HG02798 (cell line): ENCODE measurements around the gene C21orf58.

Source experiments
- ATAC-seq: cut with Tn5 transposase; IDR thresholded peaks from one replicate; pipeline ENCODE4 v1.9.1; 2021; ENCODE audit warnings: mild to moderate bottlenecking; ENCODE audit not compliant: unreplicated experiment, poor library complexity

Gene C21orf58

DNA sequence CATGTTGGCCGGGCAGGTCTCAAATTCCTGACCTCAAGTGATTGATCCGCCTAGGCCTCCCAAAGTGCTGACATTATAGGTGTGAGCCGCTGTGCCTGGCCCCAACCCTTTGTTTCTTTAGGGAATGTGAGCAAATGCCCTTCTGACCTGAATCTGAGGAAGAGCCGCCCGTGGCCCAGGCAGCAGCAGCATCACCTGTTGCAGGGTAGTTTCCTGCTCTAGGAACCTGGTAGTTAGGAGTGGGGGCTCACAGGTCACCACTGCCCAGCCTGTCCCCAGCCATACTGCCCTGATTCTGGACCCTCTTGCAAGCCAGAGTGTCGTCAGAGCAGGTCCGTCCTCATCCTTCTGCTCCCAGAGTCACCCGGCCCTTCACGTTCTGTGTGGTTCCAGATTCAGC, 24.5 kb downstream of the C21orf58 start:
- ATAC-seq, result no peak

GRCh38 chr21:46297338-46298271, 26.1 kb downstream of the C21orf58 start:
- no peak for ATAC-seq

DNA sequence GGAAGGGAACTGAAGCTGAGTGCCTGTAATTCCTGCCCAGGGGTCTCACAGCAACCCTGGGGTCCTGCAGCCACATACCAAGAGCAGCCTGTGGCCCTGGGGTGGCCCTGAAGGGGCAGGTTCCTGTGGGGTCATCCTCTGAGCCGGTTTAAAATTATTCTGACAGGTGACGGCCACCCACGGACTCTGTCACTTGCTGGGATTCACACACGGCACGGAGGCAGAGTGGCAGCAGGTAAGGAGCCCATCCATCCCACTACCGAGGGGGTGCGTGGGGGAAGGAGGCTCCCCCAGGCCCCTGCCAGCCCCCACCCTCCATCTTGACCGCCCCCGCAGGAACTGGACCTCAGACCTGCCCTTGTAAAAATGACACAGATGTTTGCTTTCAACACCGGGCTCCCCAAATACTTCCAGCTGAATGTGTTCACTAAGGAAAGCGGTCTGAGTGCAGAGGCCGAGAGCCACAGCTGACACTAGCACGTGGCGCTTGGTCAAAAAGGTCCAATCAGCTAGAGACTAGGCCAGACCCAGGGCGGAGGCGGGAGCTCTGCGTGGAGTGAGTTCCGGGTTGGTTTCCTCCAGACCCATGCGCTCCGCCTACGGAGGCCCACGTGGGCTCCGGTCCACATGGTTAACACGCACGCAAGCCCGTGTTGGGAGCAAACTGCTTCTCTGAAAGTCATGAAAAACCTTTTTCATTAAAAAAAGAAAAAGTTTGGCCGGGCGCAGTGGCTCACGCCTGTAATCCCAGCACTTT, 27.5 kb downstream of the C21orf58 start:
- ATAC-seq, result no peak

DNA sequence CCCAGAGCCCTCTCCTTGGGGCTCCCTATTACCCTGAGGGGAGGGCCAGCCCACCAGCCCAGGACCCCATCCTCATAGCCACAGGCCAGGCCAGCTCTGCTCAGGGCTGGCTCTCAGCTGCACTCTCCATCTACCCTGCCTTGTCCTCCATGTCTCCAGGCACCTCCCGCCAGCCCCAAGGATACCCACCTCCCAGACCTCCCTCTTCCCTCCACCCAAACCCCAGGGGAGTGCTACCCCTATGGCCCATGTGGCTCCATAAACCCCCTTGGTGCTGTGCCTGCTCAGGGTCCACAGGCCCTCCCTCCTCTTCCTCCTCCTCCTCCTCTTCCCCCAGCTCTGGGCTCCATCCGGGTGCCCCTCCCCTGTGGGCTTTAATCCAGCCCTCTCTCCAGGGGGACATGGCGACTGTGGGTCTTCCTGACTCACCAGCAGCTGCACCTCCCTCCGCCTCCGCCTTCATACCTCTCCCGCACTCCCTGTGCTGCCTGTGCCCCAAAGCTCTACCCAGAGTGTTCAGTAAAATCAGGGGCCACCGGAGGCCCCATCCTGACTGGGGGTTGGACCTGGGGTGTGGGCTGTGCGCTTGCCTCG, 28.4 kb downstream of the C21orf58 start:
- no peak for ATAC-seq

DNA sequence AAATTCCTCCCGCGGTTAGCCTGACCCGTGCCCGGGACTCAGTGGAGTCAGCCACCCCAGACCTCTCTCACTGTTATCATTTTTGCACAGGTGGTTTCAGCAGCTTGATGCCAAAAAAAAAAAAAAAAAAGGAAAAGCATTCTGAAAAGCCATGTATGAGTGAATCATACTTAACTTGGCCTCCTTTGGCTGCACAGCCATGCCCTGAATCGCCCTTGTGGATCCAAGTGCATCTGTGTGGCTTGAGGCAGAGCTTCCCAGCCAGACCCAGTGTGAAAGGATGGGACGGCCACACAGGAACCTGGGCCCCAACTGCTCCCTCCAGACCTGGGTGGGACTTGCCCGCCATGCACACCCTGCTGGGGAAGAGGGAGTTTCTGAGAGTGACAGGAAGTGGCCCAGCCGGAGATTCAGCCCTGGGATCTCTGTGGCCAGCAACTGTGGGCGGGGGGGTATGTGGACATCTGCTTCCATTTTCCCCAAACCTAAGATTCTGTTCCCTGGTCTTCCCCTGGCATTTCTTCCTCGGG, 29.0 kb downstream of the C21orf58 start:
- no peak for ATAC-seq

GRCh38 chr21:46291561-46291960, 32.1 kb downstream of the C21orf58 start:
- no peak for ATAC-seq

GRCh38 chr21:46289655-46290179, 34.0 kb downstream of the C21orf58 start:
- no peak for ATAC-seq

- ATAC-seq, result no peak
These were observed 36.1 kb downstream of the C21orf58 start for GRCh38 chr21:46287541-46287940.

- ATAC-seq, result no peak
These were observed 37.0 kb downstream of the C21orf58 start for GRCh38 chr21:46286648-46287002.

DNA sequence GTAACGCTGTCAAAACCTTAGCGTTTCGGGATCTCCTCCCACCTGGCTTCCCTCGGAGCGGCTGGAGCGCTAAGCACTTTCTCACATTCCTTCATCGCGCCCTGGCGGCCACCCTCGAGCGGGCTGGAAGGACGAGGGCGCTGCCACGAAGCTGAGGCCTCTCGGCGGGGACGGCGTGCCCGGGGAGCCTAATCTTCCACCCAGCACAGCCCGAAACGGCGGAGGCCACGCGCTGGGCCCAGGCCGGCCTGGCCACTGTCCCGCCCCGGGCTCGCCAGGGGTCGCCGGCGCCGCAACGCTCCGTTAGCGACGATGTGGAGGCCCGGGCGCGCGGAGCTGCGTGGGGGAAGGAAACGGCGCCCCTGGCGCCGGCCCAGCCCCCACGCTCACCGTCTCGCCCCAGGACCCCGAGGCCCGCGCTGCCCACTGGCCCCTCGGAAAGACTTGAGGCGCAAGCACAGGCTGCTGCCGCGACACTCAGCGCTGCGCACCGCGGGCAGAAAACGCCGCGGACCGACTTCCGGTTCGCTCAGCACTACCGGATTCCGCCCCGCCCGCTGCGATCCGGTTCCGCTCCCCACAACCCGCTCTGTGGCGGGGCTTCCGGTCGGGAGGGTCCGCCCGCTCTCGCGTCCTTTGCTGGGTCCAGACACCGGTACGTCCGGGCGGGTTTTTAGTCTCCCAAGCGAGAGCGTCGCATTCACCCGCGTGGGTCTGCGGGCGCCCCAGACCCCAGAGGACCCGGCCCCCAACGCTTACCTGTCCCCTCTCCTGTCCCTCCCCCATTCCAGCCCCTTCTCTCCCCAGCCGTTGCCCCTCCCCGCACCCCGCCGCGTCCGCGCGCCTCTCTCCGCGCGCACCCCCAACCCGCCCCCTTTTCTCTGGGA, 37.7 kb downstream of the C21orf58 start, which contains the start of gene YBEY:
TSS of gene YBEY (plus strand) at position 582 of the 887 bp plus-strand sequence. CDS start 572 bp downstream, outside the sequence.
- ATAC-seq, result peak; percentile 92

DNA sequence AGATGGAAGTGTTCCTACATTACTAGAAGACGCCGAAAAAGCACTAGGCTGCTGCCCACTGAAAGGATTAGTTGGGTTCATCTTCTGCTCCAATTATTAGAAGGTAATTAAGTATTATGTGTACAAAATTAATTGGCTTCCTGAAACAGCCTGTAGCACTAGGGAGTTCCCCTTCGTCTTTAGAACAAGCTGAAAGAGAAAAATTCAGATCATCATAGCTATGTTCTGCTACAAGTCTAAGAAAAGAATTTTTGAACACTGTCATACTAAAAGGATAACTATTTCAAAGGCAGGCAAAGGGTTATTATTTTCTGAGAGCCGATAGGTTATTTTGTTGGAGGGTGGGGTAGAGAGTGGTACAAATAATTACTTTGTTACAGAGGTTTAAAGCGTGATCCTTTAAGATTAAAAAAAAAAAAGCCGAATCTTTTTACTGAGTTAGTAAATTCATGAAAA, 38.4 kb downstream of the C21orf58 start, which contains the start of gene MCM3AP:
TSS of gene MCM3AP (minus strand) at position 406 of the 456 bp plus-strand sequence. CDS start at position 81, 325 bp downstream.
- no peak for ATAC-seq

DNA sequence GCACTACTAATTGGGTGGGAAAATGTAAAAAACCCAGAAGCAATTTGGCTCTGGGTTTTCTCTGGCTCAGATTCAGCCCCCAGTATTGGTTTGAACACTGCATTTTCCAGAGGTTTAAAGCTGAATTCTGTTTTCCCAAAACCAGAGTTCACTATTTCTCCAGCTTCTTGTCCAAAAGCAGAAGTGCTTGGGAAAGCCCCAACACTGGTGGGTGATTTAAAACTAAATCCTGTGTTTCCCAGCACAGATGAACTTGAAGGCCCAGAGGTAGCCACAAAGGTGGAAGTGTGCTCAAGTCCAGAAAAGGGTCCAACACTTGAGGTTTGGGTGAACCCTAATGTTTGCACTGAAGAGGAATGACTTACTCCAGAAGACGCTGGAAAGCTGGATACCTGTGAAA, 38.9 kb downstream of the C21orf58 start:
- ATAC-seq, result no peak

- no peak for ATAC-seq
These were observed 39.5 kb downstream of the C21orf58 start for GRCh38 chr21:46284077-46284644.

GRCh38 chr21:46274797-46275390, 48.8 kb downstream of the C21orf58 start:
- no peak for ATAC-seq

DNA sequence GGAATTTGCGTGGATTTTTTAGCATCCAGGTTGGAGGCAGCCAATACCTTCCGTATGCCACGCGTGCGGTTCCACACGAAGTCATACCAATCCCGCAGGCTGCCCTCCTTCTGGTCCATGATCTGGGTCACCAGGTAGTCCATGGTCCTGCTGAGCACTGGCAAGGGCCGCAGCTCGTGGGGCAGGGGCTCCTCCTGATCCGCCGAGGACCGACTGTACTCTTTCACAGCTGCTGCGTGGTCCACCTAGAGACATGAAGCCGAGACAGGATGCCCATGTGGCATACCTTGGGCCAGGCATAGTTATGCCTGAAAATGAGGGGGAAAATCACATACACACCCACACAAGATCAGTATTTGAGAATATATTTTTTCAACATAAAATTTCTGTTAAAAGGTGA, 50.3 kb downstream of the C21orf58 start:
- ATAC-seq, result no peak

DNA sequence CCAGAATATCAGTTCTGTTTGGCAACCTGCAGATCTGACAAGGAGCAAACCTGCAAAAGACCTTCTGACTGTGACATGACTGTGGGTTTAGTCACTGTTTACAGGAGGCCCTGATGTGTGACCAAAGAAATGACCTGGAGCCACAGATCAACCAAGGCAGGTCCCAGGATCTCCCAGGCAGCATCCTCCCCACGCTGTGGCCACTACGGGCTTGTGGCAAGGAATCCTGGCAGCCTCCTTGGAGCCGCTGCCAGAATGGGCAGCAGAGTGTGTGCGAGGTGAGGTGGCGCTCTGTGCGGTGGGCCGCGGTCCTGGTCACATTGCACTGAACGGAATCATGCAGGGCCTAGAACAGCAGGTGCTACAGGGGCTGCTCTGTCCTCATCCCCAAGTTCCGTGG, 54.2 kb downstream of the C21orf58 start:
- no peak for ATAC-seq

GRCh38 chr21:46268371-46268770, 55.3 kb downstream of the C21orf58 start:
- no peak for ATAC-seq

- no peak for ATAC-seq
These were observed 56.7 kb downstream of the C21orf58 start for GRCh38 chr21:46266946-46267345.
